Activated effector memory CD4-positive, alpha-beta T cell treated with anti-CD3 and anti-CD28 coated beads, Interleukin-2, amount 50 U/mL, for 16 hours (primary cell): ENCODE data around the gene MPPED1.

Experiments
- DNase-seq: peaks from one replicate; pipeline ENCODE4 v3.0.0-alpha.2; 2020

The MPPED1 gene

DNA sequence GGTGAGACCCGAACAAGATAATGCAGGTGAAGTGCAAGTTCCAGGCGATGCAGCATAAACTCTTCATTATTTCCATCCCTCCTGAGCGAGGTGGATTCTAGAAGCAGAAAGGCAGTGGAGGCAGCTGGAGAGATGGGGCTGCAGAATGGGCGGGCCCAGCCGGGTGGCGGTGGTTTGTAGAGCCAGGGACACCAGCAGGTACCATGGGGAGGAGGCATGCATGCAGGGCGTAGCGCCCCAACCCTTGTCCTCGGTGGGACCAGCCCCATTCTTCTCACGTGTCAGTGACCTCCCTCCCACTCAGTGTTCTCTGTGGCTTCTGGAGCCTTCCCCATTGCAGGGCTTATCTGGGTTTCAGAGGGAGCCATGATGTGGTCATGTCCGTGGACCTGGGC, 38.0 kb downstream of the MPPED1 start:
- no peak for DNase-seq

- no peak for DNase-seq
These were observed 39.7 kb downstream of the MPPED1 start for GRCh38 chr22:43451371-43452050.

DNA sequence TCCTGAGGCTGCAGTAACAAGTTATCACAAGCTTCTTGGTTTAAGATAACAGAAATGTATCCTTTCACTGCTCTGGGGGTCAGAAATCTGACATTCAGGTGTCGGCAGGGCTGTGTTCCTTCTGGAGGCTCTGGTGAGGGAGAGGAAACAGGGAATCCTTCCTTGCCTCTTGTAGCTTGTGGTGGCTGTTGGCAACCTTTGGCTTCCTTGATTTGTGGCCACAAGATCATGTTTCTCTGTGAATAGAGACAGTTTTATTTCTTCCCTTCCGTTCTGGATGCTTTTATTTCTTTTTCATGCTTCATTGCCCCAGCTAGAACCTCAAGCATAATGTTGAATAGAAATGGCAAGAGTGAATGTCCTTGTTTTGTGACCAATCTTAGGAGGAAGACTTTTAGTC, 44.0 kb downstream of the MPPED1 start:
- DNase-seq = no peak

DNA sequence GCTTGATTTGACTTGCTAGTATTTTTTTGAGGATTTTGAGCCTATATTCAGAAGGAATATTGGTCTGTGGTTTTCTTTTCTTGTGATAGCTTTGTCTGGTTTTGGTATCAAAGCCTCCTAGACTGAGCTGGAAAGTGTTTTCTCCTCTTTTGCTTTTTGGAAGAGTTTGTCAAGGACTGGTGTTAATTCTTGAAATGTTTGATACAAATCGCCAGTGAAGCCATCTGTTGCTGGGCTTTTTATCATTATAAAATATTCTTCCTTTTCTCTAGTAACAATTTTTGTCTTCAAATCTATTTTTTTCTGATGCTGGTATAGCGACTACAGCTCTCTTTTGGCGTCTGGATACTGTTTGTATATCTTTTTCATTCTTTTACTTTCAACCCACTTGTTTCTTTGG, 45.2 kb downstream of the MPPED1 start:
- no peak for DNase-seq

GRCh38 chr22:43462701-43463100, 50.9 kb downstream of the MPPED1 start:
- DNase-seq = no peak

DNA sequence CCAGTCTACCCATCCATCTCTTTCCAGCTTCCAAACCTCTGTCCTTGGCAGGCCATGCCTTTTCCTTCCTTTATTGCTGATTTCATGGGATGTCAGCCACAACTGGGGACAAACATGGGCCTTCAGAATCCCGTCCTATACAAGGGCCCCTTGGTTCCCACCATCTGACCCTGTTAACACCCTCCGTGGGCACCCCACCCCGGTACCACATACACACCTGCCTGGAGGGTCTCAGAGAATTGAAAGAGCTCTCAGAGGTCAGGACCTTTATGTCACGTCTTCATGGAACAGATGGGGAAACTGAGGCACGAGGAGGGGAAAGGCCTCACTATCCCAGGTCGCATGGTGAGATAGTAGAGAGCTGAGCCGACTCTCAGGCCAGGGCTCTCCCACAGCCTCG, 53.0 kb downstream of the MPPED1 start:
- DNase-seq = no peak

DNA sequence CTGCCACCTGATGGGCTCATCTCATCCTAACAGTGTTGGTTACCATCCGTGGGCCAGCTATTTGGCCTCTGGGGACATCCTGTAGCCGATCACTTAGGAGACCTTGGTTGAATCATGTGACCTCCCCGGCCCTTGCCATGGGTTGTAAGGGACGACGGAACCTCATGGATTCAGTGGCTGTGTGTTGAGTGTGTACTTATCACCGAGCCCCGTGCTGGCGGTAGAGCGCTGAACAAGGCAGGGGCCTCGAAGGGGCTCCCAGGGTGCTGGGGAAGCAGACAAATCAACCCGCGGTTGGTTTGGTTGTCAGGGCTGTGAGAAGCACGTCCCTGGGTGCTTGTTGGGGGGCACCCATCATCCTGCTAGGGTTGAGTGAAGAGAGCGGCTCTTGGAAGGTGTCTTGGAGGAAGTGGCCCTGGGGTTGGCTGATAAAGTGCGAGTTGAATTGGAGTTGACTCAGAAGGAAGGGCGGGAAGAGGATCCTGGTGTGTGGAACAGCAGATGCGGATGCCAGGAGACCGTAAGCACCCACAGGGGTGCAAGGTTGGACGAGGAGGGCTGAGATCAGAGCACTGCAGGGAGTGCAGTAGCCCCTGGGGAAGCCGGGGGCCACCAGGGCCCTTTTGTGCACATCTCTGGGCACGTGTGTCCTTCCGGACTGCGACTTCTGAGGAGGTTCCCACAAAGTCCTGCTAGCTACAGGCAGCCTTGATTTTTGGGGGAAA, 53.6 kb downstream of the MPPED1 start:
- no peak for DNase-seq

GRCh38 chr22:43466710-43467109, 54.9 kb downstream of the MPPED1 start:
- no peak for DNase-seq

DNA sequence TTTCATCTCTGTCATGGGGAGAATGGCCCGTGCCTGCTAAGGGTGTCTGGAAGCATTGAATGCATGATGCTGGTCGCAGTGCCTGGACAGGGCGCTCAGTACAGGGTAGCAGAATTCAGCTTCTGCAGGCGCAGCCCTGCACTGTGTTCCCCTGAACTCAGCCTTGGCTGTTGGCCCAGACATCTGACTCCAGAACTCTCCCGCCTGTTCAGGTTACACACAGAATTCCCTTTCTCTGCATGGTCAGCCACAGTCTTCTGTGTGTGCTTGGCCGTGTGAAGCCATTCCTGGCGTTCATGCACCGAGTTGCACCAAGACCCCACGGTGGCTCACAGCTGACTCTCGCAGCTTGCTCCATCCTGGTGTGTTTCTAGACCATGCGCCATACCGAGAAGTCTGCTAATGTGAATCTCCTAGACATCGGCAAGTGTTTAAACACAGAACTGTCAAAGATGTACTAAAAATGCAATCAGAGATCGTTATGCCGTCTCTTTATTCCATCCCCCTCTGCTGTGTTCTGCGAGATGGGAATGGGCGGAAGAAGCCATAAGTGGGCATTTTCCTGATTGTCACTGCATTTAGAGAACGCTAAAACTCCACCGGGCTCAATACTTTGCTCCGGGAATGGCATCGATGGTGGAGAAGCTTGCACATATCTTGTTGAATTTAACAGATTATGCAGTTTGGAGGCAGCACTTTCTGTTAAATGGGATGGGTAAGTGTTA, 55.6 kb downstream of the MPPED1 start:
- no peak for DNase-seq

GRCh38 chr22:43470253-43470652, 58.4 kb downstream of the MPPED1 start:
- no peak for DNase-seq

GRCh38 chr22:43470941-43471585, 59.2 kb downstream of the MPPED1 start:
- DNase-seq = no peak

DNA sequence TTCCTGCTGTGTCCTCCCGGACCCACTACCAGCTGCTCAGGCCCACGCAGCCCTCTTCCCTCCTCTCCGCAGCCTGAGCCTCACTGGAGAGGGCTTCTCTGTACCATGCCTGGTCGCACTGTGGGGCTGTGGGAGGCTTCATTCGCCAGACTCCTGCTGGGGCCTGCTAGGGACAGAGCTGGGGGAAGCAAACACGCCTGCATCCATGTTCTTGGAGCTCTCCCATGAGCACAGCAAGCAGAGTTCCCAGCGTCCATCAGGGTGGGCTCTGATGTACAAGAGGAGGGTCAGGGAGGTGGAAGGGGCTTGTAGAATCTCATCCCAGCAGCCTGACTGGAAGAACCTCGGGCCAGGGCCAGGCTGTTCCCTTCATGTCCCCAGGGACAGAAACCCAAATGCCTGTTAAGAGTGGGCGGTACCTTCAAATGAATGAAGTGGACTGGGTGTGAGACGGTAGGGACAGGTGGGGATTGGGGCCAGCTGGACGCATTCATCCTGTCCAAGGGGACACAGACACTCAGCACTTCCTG, 59.9 kb downstream of the MPPED1 start:
- DNase-seq = no peak

DNA sequence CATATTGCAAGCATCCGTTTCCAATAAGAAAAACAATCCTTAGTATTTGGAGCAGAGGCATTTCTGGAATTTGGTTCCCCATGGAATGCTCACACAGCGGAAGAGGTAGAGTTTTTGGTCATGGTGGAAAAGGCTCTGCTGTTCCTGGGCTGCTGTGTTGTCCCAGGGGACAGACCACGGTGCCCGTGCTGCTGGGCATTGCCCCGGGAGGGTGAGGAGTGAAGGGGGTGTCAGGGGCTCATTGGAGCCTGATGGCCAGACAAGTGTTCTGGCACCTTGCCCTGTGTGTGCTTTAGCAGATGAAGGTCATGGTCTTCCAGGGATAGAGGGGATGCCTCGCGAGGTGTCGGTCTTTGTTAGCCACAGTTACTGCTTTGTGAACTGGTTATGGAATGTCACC, 61.2 kb downstream of the MPPED1 start:
- no peak for DNase-seq

DNA sequence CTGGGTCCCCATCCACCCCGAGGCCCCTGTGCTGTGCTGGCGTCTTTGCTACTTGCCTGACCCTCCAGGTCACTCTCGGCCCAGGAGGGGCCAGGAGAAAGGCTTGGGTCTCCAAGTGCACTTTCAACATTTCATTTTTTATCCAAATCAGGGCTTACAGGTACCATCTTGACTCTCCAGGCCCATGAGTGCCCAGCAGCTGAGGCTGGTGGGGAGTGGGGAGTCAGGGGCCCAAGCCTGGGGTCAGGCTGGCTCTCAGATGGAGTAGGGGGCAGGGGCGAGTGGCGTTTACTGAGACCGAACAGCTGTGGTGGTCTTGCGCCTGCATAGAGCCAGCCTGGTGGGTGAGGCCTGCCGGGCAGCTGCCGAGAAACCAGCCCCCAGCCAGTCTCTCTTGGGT, 61.6 kb downstream of the MPPED1 start:
- no peak for DNase-seq

DNA sequence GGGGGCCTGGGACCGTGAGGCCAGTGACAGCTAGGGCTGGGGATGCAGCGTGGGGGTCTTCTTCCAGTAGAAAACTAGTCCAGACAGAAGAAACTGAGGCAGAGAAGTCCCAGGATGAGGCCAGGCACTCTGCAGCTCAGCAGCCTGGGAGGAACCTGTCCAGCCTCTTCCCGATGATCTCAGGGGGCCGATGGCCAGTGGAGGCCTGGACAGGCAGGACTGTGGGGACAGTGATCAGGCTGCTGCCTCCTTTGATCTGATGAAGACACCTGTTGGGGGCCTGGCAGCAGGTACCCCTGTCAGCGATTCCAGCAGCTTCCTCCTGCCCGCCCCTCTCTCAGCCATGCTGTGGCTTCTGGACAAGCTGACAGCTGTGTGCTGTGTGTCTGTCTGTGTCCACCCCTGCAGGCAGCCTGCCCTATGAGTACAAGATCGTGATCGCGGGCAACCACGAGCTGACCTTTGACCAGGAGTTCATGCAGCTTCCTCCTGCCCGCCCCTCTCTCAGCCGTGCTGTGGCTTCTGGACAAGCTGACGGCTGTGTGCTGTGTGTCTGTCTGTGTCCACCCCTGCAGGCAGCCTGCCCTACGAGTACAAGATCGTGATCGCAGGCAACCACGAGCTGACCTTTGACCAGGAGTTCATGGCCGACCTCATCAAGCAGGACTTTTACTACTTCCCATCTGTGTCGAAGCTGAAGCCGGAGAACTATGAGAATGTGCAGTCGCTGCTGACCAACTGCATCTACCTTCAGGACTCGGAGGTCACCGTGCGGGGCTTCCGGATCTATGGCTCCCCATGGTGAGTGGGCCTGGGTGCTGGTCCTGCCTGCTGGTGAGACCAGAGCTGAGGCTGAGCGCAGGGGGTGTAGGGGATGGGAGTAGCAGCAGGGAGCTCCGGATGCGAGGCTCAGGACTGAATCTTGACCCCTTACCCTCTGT, 62.6 kb downstream of the MPPED1 start:
- DNase-seq = peak; percentile 33

DNA sequence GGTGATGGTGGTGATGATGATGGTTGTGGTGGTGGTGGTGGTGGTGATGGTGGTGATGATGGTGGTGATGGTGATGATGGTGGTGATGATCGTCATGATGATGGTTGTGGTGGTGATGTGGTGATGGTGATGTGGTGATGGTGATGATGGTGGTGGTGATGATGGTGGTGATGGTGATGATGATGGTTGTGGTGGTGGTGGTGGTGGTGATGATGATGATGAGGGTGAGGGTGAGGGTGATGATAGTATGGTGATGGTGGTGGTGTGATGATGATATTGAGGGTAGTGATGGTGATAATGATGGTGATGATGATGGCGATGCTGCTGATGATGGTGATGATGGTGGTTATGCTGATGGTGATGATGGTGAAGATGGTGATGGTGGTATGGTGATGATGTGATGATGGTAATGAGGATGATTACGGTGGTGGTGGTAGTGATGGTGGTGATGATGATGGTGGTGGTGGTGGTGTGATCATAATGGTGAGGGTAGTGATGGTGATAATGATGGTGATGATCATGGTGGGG, 63.8 kb downstream of the MPPED1 start:
- DNase-seq = no peak

DNA sequence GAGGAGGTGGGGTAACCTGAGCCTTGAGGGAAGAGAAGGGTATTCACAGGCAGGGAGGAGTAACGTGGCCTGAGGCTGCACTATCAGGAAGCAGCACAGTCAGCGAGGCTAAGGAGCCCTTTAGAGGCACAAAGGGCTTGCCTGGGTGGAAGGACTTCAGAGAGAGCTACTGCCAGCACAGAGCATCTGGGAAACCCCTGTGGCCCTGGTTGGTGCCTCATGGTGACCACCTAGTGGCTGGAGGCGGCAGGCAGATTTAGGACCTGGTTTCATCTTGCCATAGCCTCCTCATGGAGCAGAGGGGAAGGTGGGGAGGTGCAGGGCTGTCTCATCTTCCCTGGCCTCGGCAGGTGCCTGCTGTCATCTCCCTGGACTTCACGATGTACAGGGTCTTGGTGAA, 64.5 kb downstream of the MPPED1 start:
- peak; percentile 33 for DNase-seq

GRCh38 chr22:43476751-43477725, 65.2 kb downstream of the MPPED1 start:
- peak; percentile 48 for DNase-seq

DNA sequence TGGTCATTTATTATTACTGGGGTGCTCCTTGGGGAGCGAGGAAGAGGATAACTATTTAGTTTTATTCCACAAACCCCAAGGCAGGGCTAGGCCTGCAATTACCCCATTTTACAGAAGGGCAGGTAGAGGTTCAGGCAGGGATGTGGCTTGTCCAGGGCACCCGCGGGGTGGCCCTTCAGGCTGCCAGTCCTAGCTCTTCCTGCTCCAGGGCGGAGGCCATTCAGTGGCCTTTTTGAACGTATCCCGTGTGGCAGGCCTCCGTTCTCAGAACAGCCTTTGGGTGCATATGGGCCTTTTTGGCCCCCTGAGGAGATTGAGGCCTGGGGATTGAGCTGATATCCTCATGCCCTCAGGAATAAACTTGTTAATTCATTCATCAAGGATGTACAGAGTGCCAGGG, 66.2 kb downstream of the MPPED1 start:
- DNase-seq = peak; percentile 19

GRCh38 chr22:43478621-43479300, 66.9 kb downstream of the MPPED1 start:
- DNase-seq = peak; percentile 52
